ENCODE data around the gene DMRT1.

GRCh38 chr9:1018121-1018520 lies 176.6 kb downstream of the DMRT1 start:
- peak; percentile 45 for TF ChIP-seq CTCF (IDR thresholded peaks at IDR 0.05)
- no peak for TF ChIP-seq ZFX (IDR thresholded peaks at IDR 0.05; ENCODE audit: borderline replicate concordance)
